ENCODE data around the gene DNAJB14.
A peak's percentile ranks its signal among the peaks of the same experiment; 100 is the strongest.

DNAJB14 gene

GRCh38 chr4:99943904-99944437, 2.4 kb downstream of the DNAJB14 start:
- DNase-seq, result no peak

DNA sequence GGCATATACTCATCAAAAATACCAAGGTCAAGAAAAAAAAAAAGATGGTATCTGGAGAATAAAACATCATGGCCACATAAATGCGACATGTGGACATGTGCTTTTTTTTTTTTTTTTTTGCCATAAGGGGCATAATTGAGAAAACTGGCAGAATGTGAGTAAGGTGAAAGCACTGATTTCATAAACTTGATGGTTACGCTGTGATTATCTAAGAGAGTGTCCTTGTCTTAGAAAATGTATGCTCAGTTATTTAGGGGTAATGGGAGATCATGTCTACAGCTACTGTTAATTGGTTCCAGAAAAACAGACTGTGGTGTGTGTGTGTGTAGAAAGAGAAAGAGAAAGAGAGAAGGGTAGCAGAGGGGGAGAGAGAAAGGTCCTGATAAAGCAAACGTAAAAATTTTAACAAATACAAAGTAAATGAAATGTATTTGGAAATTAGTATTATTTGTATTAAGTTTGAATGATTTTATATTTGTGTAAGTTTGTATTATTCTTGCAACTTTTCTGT, 8.1 kb downstream of the DNAJB14 start:
- no peak for DNase-seq

- no peak for DNase-seq
Measured at GRCh38 chr4:99934891-99935290, 11.5 kb downstream of the DNAJB14 start.

- no peak for DNase-seq
Measured at GRCh38 chr4:99927566-99927965, 18.9 kb downstream of the DNAJB14 start.

- DNase-seq, result no peak
Measured at GRCh38 chr4:99921174-99921573, 25.2 kb downstream of the DNAJB14 start.

DNA sequence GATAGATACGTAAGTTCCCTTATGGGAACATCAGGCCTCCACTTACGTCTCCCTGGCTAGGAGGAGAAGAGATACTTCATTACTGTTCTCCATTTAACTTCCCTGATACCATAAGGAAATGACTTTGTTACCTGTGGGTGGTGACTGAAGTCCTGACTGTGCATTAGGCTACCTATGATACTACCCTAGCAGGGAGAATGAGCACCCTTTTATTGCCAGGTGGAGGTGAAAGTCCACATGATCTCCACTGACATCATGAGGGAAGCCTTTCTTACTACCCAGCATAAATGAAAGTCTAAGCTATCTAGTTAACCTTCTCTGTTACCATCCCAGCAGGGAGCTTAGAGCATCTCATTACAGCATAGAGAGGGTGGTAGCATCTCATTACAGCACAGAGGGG, 27.8 kb downstream of the DNAJB14 start:
- no peak for DNase-seq

DNA sequence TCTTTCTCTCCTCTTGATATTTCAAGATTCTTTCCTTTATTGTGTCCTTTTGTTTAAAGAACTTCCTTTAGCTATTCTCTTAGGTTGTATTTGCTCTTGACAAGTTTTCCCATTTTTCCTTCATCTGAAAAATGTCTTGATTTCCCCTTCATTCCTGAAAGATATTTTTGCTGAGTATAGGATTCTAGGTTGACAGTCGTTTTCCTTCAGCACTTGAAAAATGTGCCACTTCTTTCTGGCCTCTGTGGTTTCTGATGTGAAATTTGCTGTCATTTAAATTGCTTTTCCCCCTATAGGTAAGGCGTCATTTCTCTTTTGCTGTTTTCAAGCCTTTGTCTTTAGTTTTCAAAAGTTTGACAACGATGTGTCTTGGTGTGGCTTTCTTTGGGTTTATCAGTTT, 28.8 kb downstream of the DNAJB14 start:
- no peak for DNase-seq

DNA sequence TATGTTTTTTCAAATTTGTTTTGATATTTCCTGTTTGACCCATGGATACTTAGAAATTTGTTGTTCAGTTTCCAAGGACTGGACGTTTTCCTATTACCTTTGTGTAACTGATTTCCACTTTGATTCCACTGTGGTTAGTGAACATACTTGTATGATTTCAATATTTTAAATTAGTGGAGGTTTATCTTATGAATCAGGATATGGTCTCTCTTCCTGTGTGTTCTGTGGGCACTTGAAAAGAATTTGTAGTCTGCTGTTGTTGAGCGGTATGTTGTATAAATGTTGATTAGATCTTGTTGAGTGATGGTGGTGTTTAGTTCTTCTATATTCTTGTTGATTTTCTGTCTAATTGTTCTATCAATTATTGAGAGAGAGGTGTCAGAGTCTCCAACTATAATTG, 31.0 kb downstream of the DNAJB14 start:
- DNase-seq, result no peak

- DNase-seq, result no peak
Measured at GRCh38 chr4:99894998-99895397, 51.4 kb downstream of the DNAJB14 start.

- peak; percentile 42 for DNase-seq
Measured at GRCh38 chr4:99894161-99894997, 52.0 kb downstream of the DNAJB14 start, which contains the start of gene LAMTOR3. Gene LAMTOR3, minus strand, starts transcription at chr4:99894427. Its CDS starts 464 bp downstream, at chr4:99893963.

DNA sequence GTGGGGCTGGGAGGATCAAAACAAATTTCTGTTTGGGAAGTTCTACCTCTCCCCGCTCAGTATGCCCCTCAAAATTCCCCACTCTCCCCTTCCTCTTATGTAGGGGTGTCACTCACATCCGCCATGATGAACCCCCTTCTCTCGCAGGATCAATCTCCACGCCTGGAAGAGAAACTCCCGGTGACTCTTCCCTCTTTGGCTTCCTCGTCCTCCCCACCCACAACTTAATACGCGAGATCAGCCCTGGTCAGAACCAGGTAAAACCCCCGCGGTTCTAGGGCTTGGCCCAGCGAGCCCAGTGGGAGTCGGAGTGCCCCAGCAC, 52.6 kb downstream of the DNAJB14 start:
- no peak for DNase-seq

DNA sequence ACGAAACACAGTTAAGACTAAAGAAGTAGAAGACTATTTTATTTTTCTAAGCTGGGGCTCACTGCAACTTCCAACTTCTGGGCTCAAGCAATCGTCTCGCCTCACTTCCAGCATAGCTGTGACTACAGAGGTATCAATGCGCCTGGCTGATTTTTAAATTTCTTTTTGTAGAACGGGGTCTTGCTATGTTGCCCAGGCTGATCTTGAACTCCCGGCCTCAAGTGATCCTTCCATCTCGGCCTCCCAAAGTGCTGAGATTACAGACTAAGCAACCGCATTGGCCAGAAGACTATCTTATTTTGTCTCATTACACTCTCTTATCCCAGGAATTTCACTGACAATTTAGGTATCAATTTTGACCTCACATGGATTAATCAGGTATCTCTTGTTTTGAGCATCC, 53.4 kb downstream of the DNAJB14 start:
- DNase-seq, result no peak

GRCh38 chr4:99891351-99891750, 55.1 kb downstream of the DNAJB14 start:
- DNase-seq, result no peak

DNA sequence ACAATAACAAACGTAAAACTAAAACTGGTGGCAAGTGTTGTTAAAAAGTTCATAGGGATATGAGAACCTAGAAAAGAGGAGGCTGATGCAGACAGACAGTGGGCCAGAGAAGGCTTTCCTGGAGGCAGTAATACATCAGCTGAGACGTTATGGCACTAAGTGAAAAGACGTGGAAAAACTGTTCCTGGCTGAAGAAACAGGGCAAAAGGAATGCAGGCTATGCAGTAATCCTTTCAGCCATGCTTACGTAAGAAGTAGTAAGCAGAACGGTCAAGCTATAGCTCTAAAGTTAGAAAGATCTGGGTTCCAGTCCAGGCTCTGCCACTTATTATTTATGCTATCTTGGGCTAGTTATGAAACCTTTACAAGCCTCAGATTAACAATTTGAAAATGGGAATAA, 58.6 kb downstream of the DNAJB14 start:
- DNase-seq, result no peak

DNA sequence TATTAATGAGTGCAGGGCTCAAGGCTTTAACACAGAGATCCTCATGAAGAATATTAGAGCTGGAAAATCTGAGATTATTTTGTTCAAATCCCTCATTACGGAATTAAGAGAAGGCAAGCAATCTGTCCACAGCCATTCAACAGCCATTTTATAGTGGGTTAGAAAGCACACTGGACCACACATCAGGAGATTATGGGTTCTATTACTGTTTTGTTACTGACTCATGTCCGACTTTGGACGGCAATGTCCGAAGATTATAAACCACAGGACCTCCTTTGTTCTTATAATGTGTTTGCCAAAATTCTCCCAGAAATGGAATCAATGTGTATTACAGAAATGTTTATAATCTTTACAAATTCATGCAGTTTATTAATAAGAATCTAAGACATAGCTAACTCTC, 60.3 kb downstream of the DNAJB14 start:
- no peak for DNase-seq

DNA sequence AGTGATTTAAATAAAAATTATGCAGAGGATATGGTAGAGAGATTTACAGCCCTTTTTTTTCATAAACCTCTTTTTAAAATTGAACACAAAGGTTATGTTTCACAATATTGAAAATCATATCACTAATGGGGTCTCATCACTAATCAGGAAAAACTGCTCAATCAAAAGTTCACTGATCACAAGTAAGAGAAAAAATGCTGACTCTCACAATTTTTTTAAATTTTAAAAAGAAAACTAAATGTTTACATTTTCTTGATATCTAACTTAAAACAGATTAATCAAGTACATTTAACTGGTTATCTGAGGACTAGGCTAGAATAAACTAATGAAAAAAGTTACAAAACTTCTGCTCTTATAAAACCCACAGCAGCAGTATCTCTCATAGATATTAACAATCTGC, 60.7 kb downstream of the DNAJB14 start:
- no peak for DNase-seq

DNA sequence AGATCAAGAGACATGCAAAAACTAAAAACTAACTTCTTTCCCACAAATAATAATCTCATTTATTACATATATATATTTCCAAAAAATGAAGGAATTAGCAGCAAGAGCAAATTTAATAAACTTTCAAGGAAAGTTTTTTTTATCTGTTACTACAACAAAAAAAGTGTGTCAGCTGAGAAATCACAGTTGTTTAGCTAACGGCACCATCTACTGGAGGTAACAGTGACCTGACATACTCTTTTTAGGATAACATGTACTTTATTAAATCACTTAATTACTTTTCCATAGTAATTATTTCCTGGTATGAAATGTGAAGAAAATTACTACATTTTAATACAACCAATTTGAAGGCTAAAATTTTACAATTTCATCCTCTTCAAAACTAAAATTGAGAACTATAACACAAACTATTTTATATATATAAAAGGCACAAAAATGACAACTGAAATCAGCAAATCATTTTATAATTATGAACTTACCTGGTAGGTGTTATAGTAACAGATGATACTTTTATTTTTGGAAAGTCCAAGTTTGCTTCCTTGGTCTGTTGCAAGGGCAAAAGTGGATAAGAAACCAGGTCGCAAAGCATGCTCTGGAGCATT, 61.3 kb downstream of the DNAJB14 start:
- DNase-seq, result no peak

GRCh38 chr4:99879458-99879857, 67.0 kb downstream of the DNAJB14 start:
- no peak for DNase-seq

GRCh38 chr4:99878604-99879003, 67.8 kb downstream of the DNAJB14 start:
- no peak for DNase-seq

DNA sequence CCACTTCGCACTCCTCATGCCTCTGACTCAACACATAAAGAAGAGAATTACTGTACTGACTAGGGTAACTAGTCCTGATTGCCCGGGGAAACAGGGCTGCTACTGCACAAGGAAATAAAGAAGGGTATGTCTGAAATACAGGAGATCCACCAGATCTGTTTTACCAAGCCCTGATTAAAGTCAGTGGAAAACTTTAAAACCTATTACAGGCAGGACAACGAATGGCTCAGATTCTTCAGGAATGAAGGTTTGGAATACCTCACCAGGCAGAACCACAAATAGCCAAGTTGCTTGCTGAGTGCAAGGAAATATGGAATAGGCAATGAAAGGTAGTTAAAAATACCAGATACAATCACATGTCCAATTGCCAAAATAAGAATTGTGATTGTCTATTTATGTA, 69.5 kb downstream of the DNAJB14 start:
- DNase-seq, result no peak

- DNase-seq, result no peak
Measured at GRCh38 chr4:99875071-99875470, 71.3 kb downstream of the DNAJB14 start.

DNA sequence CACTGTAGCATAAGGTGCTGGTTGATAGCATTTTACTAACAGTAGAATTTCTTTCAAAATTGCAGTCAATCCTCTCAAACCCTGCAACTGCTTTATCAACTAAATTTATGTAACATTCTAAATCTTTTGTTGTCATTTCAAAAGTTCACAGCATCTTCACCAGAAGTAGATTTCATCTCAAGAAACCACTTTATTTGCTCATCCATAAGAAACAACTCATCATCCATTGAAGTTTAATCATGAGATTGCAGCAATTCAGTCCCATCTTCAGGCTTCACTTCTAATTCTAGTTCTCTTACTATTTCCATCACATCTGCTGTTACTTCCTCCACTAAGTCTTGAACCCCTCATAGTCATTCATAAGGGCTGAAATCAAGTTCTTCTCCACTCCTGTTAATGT, 73.8 kb downstream of the DNAJB14 start:
- DNase-seq, result no peak

GRCh38 chr4:99868126-99868596, 78.3 kb downstream of the DNAJB14 start:
- DNase-seq, result no peak

- no peak for DNase-seq
Measured at GRCh38 chr4:99863804-99864203, 82.6 kb downstream of the DNAJB14 start.
